ENCODE data around the gene MLLT10.
"Not testable (repeated sequence)": the region's sequence is repeated elsewhere in the genome, so short reads cannot be mapped to it uniquely, and the experiment has no call there.

The MLLT10 gene

GRCh38 chr10:21587391-21587790 lies 53.4 kb downstream of the MLLT10 start:
- no peak for DNase-seq

DNA sequence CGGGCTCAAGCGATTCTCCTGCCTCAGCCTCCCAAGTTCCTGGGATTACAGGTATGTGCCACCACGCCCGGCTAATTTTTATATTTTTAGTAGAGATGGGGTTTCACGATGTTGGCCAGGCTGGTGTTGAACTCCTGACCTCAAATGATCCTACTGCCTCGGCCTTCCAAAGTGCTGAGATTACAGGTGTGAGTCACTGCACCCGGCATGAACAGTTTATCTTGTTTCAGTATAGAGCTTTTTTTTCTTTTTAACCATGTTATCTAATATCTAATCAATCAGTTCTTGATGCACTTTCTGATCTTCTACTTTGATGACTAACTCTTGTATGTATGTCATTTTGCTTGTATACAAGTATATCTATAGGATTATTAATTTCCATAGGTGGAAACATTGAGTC lies 54.1 kb downstream of the MLLT10 start:
- not testable (repeated sequence) for DNase-seq

- no peak for DNase-seq
Observed at GRCh38 chr10:21593986-21594385, 60.0 kb downstream of the MLLT10 start.

- DNase-seq: no peak
Observed at GRCh38 chr10:21599582-21599981, 65.5 kb downstream of the MLLT10 start.

DNA sequence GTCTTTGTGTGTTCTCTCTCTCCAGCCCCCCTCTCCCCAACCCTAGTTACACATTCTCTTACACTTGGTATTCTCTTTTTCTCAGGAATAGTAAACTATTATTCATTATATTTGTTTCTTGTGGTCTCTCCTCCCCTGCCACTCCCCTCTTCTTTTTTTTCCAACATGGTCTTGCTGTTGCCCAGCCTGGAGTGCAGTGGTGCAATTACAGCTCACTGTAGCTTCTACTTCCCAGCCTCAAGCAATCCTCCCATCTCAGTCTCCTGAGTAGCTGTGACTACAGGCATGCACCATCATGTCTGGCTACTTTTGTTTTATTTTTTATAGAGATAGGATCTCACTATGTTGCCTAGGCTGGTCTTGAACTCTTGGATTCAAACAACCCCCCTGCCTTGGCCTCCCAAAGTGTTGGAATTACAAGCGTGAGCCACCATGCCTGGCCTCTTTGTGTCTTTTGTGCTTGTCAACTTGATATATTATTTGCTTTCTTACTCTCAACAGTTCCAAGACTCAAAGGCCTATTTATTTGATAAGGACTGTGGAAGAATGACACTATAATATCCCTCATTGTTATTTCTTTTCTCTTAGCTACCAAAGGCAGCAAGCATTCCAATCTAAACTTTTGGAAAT lies 66.9 kb downstream of the MLLT10 start:
- DNase-seq: no peak

GRCh38 chr10:21602313-21602712 lies 68.3 kb downstream of the MLLT10 start:
- DNase-seq: no peak

DNA sequence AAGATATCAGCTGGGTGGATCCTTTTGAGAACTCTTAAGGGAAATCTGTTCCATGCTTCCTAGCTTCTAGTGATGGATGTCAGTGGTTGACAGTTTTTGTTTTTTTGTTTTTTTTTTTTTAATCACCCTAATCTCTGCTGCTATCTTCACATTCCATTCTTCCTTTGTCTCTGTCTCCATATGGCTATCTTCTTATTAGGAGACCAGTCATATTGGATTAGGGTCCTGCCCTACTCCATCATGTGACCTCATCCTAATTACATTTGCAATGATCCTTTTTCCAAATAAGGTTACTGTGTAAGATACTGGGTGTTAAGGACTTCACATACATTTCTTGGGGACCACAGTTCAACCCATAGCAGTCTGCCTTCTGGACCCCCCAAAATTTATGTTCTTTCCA lies 69.7 kb downstream of the MLLT10 start:
- no peak for DNase-seq

DNA sequence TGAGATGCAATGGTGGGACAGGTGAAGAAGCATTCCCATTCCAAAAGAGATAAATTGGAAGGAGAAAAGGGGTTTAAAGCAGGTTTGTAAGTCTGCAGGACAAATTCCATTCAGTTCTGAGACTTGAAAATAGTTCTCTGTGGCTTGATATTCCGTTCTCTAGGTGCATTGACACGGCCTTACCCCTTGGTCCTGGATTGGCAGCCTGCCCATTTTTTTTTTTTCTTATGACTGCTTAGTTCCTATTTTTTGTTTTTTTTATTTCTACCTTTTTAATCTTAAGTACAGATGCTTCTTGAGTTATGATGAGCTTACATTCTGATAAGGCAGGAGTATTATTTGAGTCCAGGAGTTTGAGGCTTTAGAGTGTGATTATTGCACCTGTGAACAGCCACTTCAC lies 70.6 kb downstream of the MLLT10 start:
- DNase-seq: no peak

GRCh38 chr10:21607907-21608306 lies 73.9 kb downstream of the MLLT10 start:
- DNase-seq: no peak

GRCh38 chr10:21614000-21614399 lies 80.0 kb downstream of the MLLT10 start:
- no peak for DNase-seq

GRCh38 chr10:21617267-21617666 lies 83.2 kb downstream of the MLLT10 start:
- no peak for DNase-seq

GRCh38 chr10:21623291-21623690 lies 89.3 kb downstream of the MLLT10 start:
- DNase-seq: no peak

DNA sequence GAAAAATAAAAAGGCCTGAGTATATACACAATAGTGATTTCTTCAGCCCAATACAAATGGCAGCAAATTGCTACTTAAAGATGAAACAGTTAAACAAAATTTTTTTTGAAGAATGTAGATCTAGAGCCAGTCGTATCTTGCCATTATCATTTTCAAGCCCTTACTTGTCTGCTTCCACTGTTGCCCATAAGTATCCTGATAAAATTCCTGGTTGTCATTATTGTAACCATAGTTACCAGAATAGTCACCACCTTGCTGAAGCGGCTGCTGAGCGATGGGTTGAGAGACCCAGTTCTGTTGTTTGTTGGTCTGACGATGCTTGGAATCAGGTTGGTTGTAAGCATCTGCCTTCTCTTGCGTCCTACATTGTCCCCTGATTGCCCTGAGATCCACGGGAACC lies 90.4 kb downstream of the MLLT10 start:
- DNase-seq: not testable (repeated sequence)

DNA sequence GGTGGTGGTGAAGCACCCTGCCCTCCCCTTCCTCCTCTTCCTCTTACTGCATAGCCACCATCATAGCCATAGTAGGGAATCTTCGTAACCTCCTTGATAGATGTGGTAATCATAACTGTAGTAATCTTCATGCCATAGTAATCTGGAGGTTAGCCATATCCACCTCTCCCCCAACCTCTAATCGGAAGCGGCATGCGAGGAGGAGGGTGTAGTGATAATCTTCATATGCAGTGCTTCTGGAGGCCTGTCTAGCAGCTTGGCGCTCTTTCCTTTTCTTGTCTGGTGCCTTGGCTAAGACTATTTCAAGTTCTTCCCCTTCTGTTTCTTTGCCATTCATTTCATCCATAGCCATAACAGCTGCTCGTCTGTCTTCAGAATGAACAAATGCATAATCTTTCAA lies 90.9 kb downstream of the MLLT10 start:
- DNase-seq: no peak

- DNase-seq: no peak
Observed at GRCh38 chr10:21625623-21626229, 91.7 kb downstream of the MLLT10 start.

GRCh38 chr10:21626457-21627161 lies 92.6 kb downstream of the MLLT10 start:
- no peak for DNase-seq

DNA sequence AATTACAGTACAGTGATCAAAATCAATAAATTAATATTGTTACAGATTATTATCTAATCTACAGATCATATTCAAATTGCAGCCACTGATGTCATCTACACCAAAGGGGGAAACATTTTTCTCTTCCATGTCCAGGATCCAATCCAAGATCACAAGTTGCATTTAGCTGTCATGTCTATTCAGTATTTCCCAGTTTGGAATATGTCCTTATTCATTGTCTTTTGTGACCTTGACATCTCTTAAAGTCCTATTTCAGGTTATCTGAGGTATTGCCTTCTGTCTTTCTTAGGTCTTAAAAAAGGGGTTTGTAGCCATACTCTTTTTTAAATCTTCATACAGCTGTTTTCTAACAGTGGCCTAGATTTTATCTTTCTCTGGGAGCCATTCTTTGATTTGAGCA lies 93.3 kb downstream of the MLLT10 start:
- DNase-seq: no peak

DNA sequence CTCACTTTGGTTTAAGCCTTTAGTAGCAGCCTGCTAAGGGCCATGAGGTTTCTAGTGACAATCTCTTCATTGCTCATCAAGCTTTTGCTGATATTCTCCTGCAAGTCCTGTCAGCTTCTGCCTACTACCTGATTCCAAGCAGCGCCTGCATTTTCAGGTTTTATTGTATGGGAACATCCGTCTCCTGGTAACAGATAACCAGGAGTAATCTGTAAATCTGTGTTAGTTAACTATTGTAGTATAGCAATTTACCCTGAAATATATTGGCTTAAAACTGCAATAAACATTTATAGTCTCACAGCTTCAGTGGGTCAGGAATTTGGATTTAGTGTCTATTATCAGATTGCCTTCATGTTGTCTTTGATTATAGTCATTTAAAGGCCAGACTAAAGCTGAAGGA lies 94.0 kb downstream of the MLLT10 start:
- DNase-seq: no peak

DNA sequence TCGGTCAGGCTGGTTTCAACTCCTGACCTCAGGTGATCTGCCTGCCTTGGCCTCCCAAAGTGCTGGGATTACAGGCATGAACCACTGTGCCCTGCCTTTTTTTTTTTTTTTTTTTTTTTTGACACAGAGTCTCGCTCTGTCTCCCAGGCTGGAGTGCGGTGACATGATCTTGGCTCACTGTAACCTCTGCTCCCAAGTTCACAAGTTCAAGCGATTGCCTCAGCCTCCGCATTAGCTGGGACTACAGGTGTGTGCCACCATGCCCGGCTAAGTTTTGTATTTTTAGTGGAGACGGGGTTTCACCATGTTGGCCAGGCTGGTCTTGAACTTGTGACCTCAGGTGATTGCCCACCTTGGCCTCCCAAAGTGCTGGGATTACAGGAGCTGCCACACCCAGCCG lies 94.6 kb downstream of the MLLT10 start:
- DNase-seq: not testable (repeated sequence)

- no peak for DNase-seq
Observed at GRCh38 chr10:21634599-21635365, 100.8 kb downstream of the MLLT10 start.

GRCh38 chr10:21637795-21638194 lies 103.8 kb downstream of the MLLT10 start:
- DNase-seq: no peak

DNA sequence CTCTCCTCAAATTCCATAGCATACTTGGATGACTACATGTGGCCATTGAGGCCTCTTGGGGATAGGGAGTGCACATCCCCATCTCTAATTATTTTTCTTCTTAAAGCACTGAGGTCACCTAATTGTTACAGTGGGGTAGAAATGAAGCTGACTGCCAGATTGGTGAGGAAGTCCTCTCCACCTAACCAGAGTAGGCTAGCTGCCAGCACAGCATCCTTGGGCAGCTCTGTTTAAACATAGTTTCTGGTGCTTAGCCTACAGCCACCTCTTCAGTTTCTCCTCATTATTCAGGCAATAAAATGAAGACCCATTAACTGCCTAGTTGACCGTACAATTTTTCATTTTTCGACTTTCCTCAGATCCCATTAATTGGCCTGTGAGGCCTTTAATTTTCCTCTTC lies 104.6 kb downstream of the MLLT10 start:
- DNase-seq: no peak

DNA sequence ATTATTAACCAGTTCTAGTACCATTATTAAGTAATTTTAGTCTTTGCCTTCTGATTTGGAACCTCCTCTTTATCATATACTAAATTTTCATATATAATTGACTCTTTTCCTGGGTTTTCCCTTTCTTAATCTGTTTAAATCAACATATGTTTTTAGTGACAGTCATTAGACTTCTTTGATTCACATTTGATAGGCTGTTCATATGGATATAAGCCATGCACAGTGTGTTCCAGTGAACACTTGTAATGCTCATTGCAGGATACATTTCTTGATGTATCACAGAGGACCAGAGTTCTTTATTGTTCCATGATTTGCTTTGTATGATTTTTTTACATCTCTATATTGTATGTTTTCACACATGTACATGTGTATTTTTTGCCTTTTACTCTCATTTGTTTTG lies 114.0 kb downstream of the MLLT10 start:
- DNase-seq: no peak

GRCh38 chr10:21649454-21649872 lies 115.4 kb downstream of the MLLT10 start:
- DNase-seq: no peak

Data from cerebellar nuclear complex (tissue), 1 donor.